Measurements from ENCODE around the gene CIBAR2.

GRCh38 chr16:85086347-85087291, 25.7 kb downstream of the CIBAR2 start:
- TF ChIP-seq CTCF (IDR thresholded peaks at IDR 0.05) (peak in 3 of 4 experiments; percentile 68 to 88 (median 77)), POLR2A (IDR thresholded peaks at IDR 0.05) (no peak)

All from sigmoid colon (tissue), 3 donors.